Gastrocnemius medialis (tissue), 4 donors: Measurements from ENCODE around the gene ZNF804A. TPM values are rescaled to one million over a fixed set of nuclear protein-coding genes. Genes with fewer than 3 reads are reported as not detected.

Source experiments
- ATAC-seq, 2 donors: fragments of 150-250 bp; one replicate each; pipeline ENCODE4 v1.9.1; 2016
- DNase-seq, 2 donors: peaks; one replicate each; pipeline ENCODE4 v3.0.0-alpha.2; 2019
- H3K27ac ChIP-seq, 4 donors: fragments of 200-600 bp; sonication (generic); 1 replicate in 1 of 4; 2 replicates in 3 of 4; pipeline ENCODE4 v1.5.1; 2016 to 2018; ENCODE audit warnings: mild to moderate bottlenecking in 2 of 4, moderate library complexity in 1 of 4
- H3K27me3 ChIP-seq, 3 donors: fragments of 200-600 bp; sonication (generic) in 2 of 3; 1 replicate in 1 of 3; 2 replicates in 2 of 3; pipeline versions ENCODE4 v1.5.1 to v1.6.0; 2016 to 2019; ENCODE audit warnings: mild to moderate bottlenecking in 1 of 3, moderate library complexity in 1 of 3
- H3K36me3 ChIP-seq, 2 donors: fragments of 200-600 bp; sonication (generic) in 1 of 2; one replicate each; pipeline ENCODE4 v1.5.1; 2017 to 2018
- H3K4me1 ChIP-seq, 2 donors: fragments of 200-600 bp; sonication (generic) in 1 of 2; one replicate each; pipeline ENCODE4 v1.5.1; 2016 to 2017; ENCODE audit warnings: mild to moderate bottlenecking in 2 of 2
- H3K4me3 ChIP-seq, 4 donors: fragments of 200-600 bp; sonication (generic) in 3 of 4; 1 replicate in 1 of 4; 2 replicates in 3 of 4; pipeline ENCODE4 v1.5.1; 2016 to 2019; ENCODE audit warnings: mild to moderate bottlenecking in 2 of 4
- H3K9me3 ChIP-seq, 3 donors: fragments of 200-600 bp; sonication (generic) in 2 of 3; 1 replicate in 1 of 3; 2 replicates in 2 of 3; pipeline ENCODE4 v1.5.1; 2016 to 2019
- CTCF ChIP-seq, 5 experiments: fragments of 450-650 bp in 3 of 5; fragments of 200-600 bp in 2 of 5; sonication (generic) in 2 of 5; IDR thresholded peaks in 4 of 5; conservative IDR thresholded peaks in 1 of 5; 1 replicate in 4 of 5; 2 replicates in 1 of 5; pipeline ENCODE4 v1.5.1; 2016 to 2019; ENCODE audit warnings: antibody characterized with exemption in 5 of 5, mild to moderate bottlenecking in 3 of 5, moderate library complexity in 3 of 5
- POLR2A ChIP-seq, 2 donors: fragments of 450-650 bp; IDR thresholded peaks; one replicate each; pipeline ENCODE4 v1.6.1; 2017; ENCODE audit warnings: antibody characterized with exemption in 2 of 2, mild to moderate bottlenecking in 2 of 2, moderate library complexity in 2 of 2
- in situ Hi-C, 4 donors: fragments of 200-750 bp; cut with MboI; loops; one replicate each; pipeline versions ENCODE4 v1.15.0 to v1.8.0; 2017; ENCODE audit warnings: low sequenced_read_pairs in 4 of 4
- intact Hi-C: fragments of 100-400 bp; cut with DNase I; formaldehyde crosslinking; loops from one replicate; pipeline ENCODE4 v1.15.1; 2023; ENCODE audit warnings: low total_unique reads
- total RNA-seq, 4 donors: library from RNA; depleted of rRNA; stranded (reverse); fragments of >200 nt; gene quantifications; one replicate each; pipeline versions ENCODE4 v1.1.0 to v1.2.3, GENCODE V29; 2016

The ZNF804A gene
- total RNA-seq, 4 donors from 2014 or later, result not detected

GRCh38 chr2:184696644-184697043 lies 98.3 kb downstream of the ZNF804A start:
- Histone ChIP-seq H3K27me3 (no peaks in the 10 kb centered on the region), H3K36me3 (no peaks in the 10 kb centered on the region), H3K27ac (no peak overlapping the region), H3K9me3 (no peaks in the 10 kb centered on the region), H3K4me3 (no peak overlapping the region), H3K4me1 (no peaks in the 10 kb centered on the region)
- in situ Hi-C loops (no loop called here), intact Hi-C loops (no loop called here)
- DNase-seq (no peak), ATAC-seq (no peak)
- TF ChIP-seq POLR2A (IDR thresholded peaks at IDR 0.05) (no peak), CTCF (IDR thresholded peaks at IDR 0.05 in 4 of 5, conservative IDR thresholded peaks at IDR 0.05 in 1 of 5) (no peak)

GRCh38 chr2:184698476-184698875 lies 100.1 kb downstream of the ZNF804A start:
- H3K27me3 ChIP-seq, result no peaks in the 10 kb centered on the region
- H3K4me1 ChIP-seq, result no peaks in the 10 kb centered on the region
- no peak overlapping the region for H3K4me3 ChIP-seq
- no peak for TF ChIP-seq POLR2A (IDR thresholded peaks at IDR 0.05)
- no peaks in the 10 kb centered on the region for H3K36me3 ChIP-seq
- DNase-seq (no peak), ATAC-seq (no peak)
- in situ Hi-C loops, result no loop called here
- intact Hi-C loops, result no loop called here
- no peak overlapping the region for H3K27ac ChIP-seq
- H3K9me3 ChIP-seq, result no peaks in the 10 kb centered on the region

GRCh38 chr2:184721881-184722280 lies 123.6 kb downstream of the ZNF804A start:
- H3K27ac ChIP-seq, result no peak overlapping the region
- in situ Hi-C loops, result no loop called here
- intact Hi-C loops, result no loop called here
- H3K27me3 ChIP-seq, result no peaks in the 10 kb centered on the region
- no peaks in the 10 kb centered on the region for H3K4me1 ChIP-seq
- no peaks in the 10 kb centered on the region for H3K36me3 ChIP-seq
- no peak overlapping the region for H3K4me3 ChIP-seq
- no peak for TF ChIP-seq CTCF (IDR thresholded peaks at IDR 0.05 in 4 of 5, conservative IDR thresholded peaks at IDR 0.05 in 1 of 5)
- no peak for TF ChIP-seq POLR2A (IDR thresholded peaks at IDR 0.05)
- ATAC-seq (no peak), DNase-seq (no peak)
- H3K9me3 ChIP-seq, result no peaks in the 10 kb centered on the region

- TF ChIP-seq CTCF (IDR thresholded peaks at IDR 0.05 in 4 of 5, conservative IDR thresholded peaks at IDR 0.05 in 1 of 5), result no peak
- TF ChIP-seq POLR2A (IDR thresholded peaks at IDR 0.05), result no peak
- Histone ChIP-seq H3K27ac (no peak overlapping the region), H3K9me3 (no peaks in the 10 kb centered on the region), H3K36me3 (no peaks in the 10 kb centered on the region), H3K4me3 (no peak overlapping the region), H3K27me3 (no peaks in the 10 kb centered on the region), H3K4me1 (no peaks in the 10 kb centered on the region)
- no peak for DNase-seq
- intact Hi-C loops (no loop called here), in situ Hi-C loops (no loop called here)
- ATAC-seq, result no peak
Observed at GRCh38 chr2:184727813-184728212, 129.5 kb downstream of the ZNF804A start.

GRCh38 chr2:184728411-184728810 lies 130.1 kb downstream of the ZNF804A start:
- in situ Hi-C loops, result no loop called here
- ATAC-seq (no peak), DNase-seq (no peak)
- no peaks in the 10 kb centered on the region for H3K27me3 ChIP-seq
- intact Hi-C loops, result no loop called here
- no peak for TF ChIP-seq POLR2A (IDR thresholded peaks at IDR 0.05)
- TF ChIP-seq CTCF (IDR thresholded peaks at IDR 0.05 in 4 of 5, conservative IDR thresholded peaks at IDR 0.05 in 1 of 5), result no peak
- no peaks in the 10 kb centered on the region for H3K9me3 ChIP-seq
- H3K4me3 ChIP-seq, result no peak overlapping the region
- no peak overlapping the region for H3K27ac ChIP-seq
- no peaks in the 10 kb centered on the region for H3K4me1 ChIP-seq
- no peaks in the 10 kb centered on the region for H3K36me3 ChIP-seq
